Transverse colon (tissue), 4 donors: Measurements from ENCODE around the gene TFEB.

ENCODE experiments used
- EP300 ChIP-seq: sonication (generic); formaldehyde crosslinking; IDR thresholded peaks from one replicate; pipeline ENCODE4 v1.6.1; 2017; ENCODE audit warnings: antibody characterized with exemption, low read depth
- POLR2A ChIP-seq: fragments of 450-650 bp; IDR thresholded peaks from one replicate; pipeline ENCODE4 v1.6.1; 2016; ENCODE audit warnings: antibody characterized with exemption, mild to moderate bottlenecking, moderate library complexity
- POLR2AphosphoS5 ChIP-seq, 3 donors: sonication (generic); formaldehyde crosslinking; IDR thresholded peaks; one replicate each; pipeline ENCODE4 v1.6.1; 2016; ENCODE audit warnings: antibody characterized with exemption in 3 of 3
- TF ChIP-seq, protein P1 (sequence below), 5 experiments: fragments of 200-600 bp in 3 of 5; fragments of 450-650 bp in 2 of 5; sonication (generic) in 3 of 5; IDR thresholded peaks; 1 replicate in 2 of 5; 2 replicates in 3 of 5; pipeline ENCODE4 v1.5.1; 2016 to 2017; ENCODE audit warnings: antibody characterized with exemption in 5 of 5, inconsistent platforms in 3 of 5, mild to moderate bottlenecking in 2 of 5, moderate library complexity in 1 of 5

DNA sequence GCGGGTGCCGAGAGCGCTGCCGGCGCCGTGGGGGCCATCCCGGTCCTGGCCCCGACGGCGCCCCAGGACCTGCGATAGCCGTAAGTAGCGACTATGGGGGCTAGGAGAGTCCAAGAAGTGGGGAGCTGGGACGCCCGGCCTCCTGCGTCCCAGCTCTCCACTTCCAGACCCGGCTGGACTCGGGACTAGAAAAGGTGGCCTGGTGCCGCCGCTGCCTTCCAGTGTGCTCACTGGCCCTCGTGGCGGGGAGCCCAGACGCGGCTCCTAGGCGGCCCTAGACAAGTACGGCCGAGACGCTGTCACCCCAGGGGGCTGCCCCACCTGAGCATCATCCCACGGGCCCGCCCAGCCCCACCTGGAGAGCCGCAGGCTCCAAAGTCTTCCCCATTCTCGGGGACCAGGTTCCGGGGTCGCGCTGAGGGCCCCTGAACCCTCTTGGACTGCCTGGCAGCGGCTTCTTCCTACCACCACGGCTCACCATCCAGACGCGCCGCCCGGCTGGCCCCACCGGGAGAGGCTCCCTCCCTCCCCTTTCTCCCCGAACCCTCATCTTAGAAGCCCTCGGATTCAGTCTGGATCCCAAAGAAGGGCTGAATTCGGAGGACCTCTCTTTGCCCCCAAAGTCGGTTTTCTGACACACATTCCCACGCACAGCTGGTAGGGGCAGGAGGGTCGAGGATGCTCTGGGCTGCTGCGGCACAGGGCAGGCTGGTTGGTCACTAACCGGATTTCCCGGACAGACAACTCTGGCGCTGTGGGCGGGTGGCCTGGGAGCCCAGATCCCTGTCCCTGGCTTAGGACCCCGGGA lies 98.0 kb downstream of the TFEB start:
- TF ChIP-seq POLR2A (no peak), POLR2AphosphoS5 (IDR thresholded peaks at IDR 0.05) (no peak), EP300 (no peak)
- TF ChIP-seq, protein P1, sequence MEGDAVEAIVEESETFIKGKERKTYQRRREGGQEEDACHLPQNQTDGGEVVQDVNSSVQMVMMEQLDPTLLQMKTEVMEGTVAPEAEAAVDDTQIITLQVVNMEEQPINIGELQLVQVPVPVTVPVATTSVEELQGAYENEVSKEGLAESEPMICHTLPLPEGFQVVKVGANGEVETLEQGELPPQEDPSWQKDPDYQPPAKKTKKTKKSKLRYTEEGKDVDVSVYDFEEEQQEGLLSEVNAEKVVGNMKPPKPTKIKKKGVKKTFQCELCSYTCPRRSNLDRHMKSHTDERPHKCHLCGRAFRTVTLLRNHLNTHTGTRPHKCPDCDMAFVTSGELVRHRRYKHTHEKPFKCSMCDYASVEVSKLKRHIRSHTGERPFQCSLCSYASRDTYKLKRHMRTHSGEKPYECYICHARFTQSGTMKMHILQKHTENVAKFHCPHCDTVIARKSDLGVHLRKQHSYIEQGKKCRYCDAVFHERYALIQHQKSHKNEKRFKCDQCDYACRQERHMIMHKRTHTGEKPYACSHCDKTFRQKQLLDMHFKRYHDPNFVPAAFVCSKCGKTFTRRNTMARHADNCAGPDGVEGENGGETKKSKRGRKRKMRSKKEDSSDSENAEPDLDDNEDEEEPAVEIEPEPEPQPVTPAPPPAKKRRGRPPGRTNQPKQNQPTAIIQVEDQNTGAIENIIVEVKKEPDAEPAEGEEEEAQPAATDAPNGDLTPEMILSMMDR (IDR thresholded peaks at IDR 0.05): no peak
